GM12878 (cell line): ENCODE measurements around the gene NPC1. TPM values are rescaled to one million over a fixed set of nuclear protein-coding genes. Genes with fewer than 3 reads are reported as not detected.
"Not testable (repeated sequence)": the region's sequence is repeated elsewhere in the genome, so short reads cannot be mapped to it uniquely, and the experiment has no call there.

ENCODE experiments used
- ATAC-seq: fragments of 200-7000 bp; cut with Tn5 transposase; 3 replicates; pipeline ENCODE4 v1.9.1; 2020; ENCODE audit warnings: mild to moderate bottlenecking, moderate library complexity
- BruUV-seq: library from RNA; stranded (reverse); fragments of 400-500 nt; replicated peaks from 2 replicates; lab custom pipeline; 2021; lab: Mats Ljungman, UMichigan
- CTCF ChIA-PET: fragments of 300-600 bp; sonication (Branson Sonifier 250); formaldehyde crosslinking; extraction: SDS; loops from one replicate; lab custom pipeline; 2021; ENCODE audit warnings: inconsistent platforms; lab: Yijun Ruan, JAX
- POLR2A ChIA-PET: fragments of 350-600 bp; formaldehyde crosslinking; extraction: SDS; loops from one replicate; lab custom pipeline; 2021; ENCODE audit warnings: inconsistent platforms; lab: Charles Lee
- RAD21 ChIA-PET: fragments of 300-600 bp; sonication (Branson Sonifier 250); formaldehyde crosslinking; loops from one replicate; lab custom pipeline; 2023; ENCODE audit warnings: antibody characterized with exemption; ENCODE audit not compliant: unreplicated experiment; lab: Charles Lee
- SMC1A ChIA-PET: fragments of 300-600 bp; sonication (Branson Sonifier 250); formaldehyde crosslinking; loops from one replicate; lab custom pipeline; 2023; ENCODE audit not compliant: unreplicated experiment, uncharacterized antibody; lab: Charles Lee
- DNase-seq: peaks from one replicate; pipeline ENCODE4 v3.0.0-alpha.2; 2011; ENCODE audit warnings: low read depth, low spot score
- FAIRE-seq: peaks from 3 replicates; lab custom pipeline; 2011; peaks lifted over from hg19 to GRCh38; lab: Jason Lieb, UNC
- H2AFZ ChIP-seq: 2 replicates; pipeline ENCODE4 v1.6.0; 2011; ENCODE audit warnings: low read depth, low read length, control low read depth; ENCODE audit not compliant: control insufficient read depth
- H3K27ac ChIP-seq: 2 replicates; pipeline ENCODE4 v1.5.1; 2011; ENCODE audit warnings: control low read depth; ENCODE audit not compliant: control insufficient read depth, insufficient read depth
- H3K27me3 ChIP-seq, 2 experiments: replicated peaks in 1 of 2; 2 replicates each; pipeline versions ENCODE4 v1.6.0 to v1.6.1; 2011; ENCODE audit warnings: low read length in 1 of 2; ENCODE audit not compliant: control insufficient read depth in 2 of 2, insufficient read depth in 2 of 2
- H3K36me3 ChIP-seq, 2 experiments: 2 replicates each; pipeline ENCODE4 v1.5.1; 2011; ENCODE audit warnings: low read length in 1 of 2; ENCODE audit not compliant: control insufficient read depth in 2 of 2, insufficient read depth in 2 of 2
- H3K4me1 ChIP-seq: 2 replicates; pipeline ENCODE4 v1.6.1; 2011; ENCODE audit warnings: mild to moderate bottlenecking, low read length, moderate library complexity, mixed read lengths; ENCODE audit not compliant: control insufficient read depth, insufficient read depth
- H3K4me2 ChIP-seq: 2 replicates; pipeline ENCODE4 v1.6.0; 2011; ENCODE audit warnings: control low read depth; ENCODE audit not compliant: control insufficient read depth, insufficient read depth
- H3K4me3 ChIP-seq: fragments of 200-600 bp; sonication (generic); 2 replicates; pipeline ENCODE4 v1.5.1; 2016
- H3K79me2 ChIP-seq: 2 replicates; pipeline ENCODE4 v1.6.0; 2011; ENCODE audit warnings: low read length; ENCODE audit not compliant: control insufficient read depth, insufficient read depth
- H3K9ac ChIP-seq: 2 replicates; pipeline ENCODE4 v1.8.0; 2011; ENCODE audit warnings: low read length, control low read depth, mixed read lengths; ENCODE audit not compliant: control insufficient read depth, insufficient read depth
- H3K9me3 ChIP-seq: replicated peaks from 3 replicates; pipeline ENCODE4 v1.5.1; 2011; ENCODE audit warnings: mild to moderate bottlenecking, low read length; ENCODE audit not compliant: control insufficient read depth, insufficient read depth
- H4K20me1 ChIP-seq: 2 replicates; pipeline ENCODE4 v1.6.0; 2011; ENCODE audit not compliant: control insufficient read depth, insufficient read depth
- ZNF384 ChIP-seq: IDR thresholded peaks from 2 replicates; pipeline ENCODE4 v1.6.1; 2012; ENCODE audit warnings: low read depth, mild to moderate bottlenecking, low read length, improper control_type of control experiment, borderline replicate concordance
- WGBS: methylation state at CpG from one replicate; pipeline ENCODE4 v1.1.6; 2016; ENCODE audit warnings: low lambda C conversion rate; ENCODE audit not compliant: insufficient replicate concordance, insufficient coverage; ENCODE audit errors: missing lambda C conversion rate; 5-methylcytosine and 5-hydroxymethylcytosine counted together
- in situ Hi-C: fragments of 300-500 bp; cut with MboI; formaldehyde crosslinking; loops from 9 replicates; pipeline ENCODE4 v1.14.3; 2018; ENCODE audit warnings: mixed read lengths
- intact Hi-C: fragments of 100-400 bp; cut with micrococcal nuclease; formaldehyde crosslinking; loops from one replicate; pipeline ENCODE4 v1.14.2; 2022; ENCODE audit not compliant: unreplicated experiment
- polyA plus RNA-seq, 11 experiments: library from polyadenylated mRNA; depleted of rRNA in 4 of 11; unstranded in 6 of 11; stranded (reverse) in 5 of 11; fragments of >200 nt; fragmentation: Nextera tagmentation in 4 of 11; fragmentation: Illumina TruSeq in 1 of 11; extraction: Ambion mirVana in 4 of 11; extraction: Trizol in 1 of 11; gene quantifications; 1 replicate in 1 of 11; 2 replicates in 10 of 11; pipeline versions ENCODE4 v1.2.1 to v1.2.3, GENCODE V29; 2011 to 2016; ENCODE audit warnings: inconsistent platforms in 2 of 11, missing spikeins in 2 of 11, low read depth in 1 of 11
- total RNA-seq, 4 experiments: library from RNA; depleted of rRNA in 3 of 4; stranded (reverse); fragments of >200 nt in 3 of 4; fragmentation: Illumina TruSeq in 1 of 4; extraction: Trizol in 1 of 4; gene quantifications; 2 replicates each; pipeline versions ENCODE4 v1.2.1 to v1.2.3, GENCODE V29; 2013 to 2021
- TF ChIP-seq, protein P1 (sequence below): fragments of 450-650 bp; IDR thresholded peaks from 2 replicates; pipeline ENCODE4 v1.6.1; 2017; ENCODE audit warnings: low read depth, mild to moderate bottlenecking, moderate library complexity
- TF ChIP-seq, protein P2 (sequence below): fragments of 450-650 bp; IDR thresholded peaks from 2 replicates; pipeline ENCODE4 v1.6.1; 2017; ENCODE audit warnings: mild to moderate bottlenecking, moderate library complexity
- TF ChIP-seq, protein P3 (sequence below): fragments of 450-650 bp; IDR thresholded peaks from 2 replicates; pipeline ENCODE4 v1.6.1; 2016; ENCODE audit warnings: mild to moderate bottlenecking

NPC1 gene
- total and polyA plus RNA-seq, 10 of the 15 experiments (the other 5 are each of a cell fraction or from before 2014, with no cell fraction given): 10.1 to 45.2 (median 19.4) TPM

DNA sequence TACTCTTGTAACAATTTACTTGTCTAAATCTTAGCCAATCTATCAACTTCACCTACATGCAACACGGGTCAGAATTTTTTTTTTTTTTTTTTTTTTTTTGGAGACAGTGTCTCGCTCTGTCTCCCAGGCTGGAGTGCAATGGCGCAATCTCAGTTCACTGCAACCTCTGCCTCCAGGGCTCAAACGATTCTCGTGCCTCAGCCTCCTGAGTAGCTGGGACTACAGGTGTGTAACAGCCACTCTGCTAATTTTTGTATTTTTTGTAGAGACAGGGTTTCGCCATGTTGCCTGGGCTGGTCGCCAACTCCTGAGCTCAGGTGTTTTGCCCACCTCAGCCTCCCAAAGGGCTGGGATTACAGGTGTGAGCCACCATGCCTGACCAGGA lies 26.8 kb upstream of the NPC1 start:
- H3K79me2 ChIP-seq, H3K9ac ChIP-seq, intact Hi-C loops, H3K27ac ChIP-seq, H3K4me3 ChIP-seq, H4K20me1 ChIP-seq, DNase-seq, in situ Hi-C loops, H3K36me3 ChIP-seq, H3K4me1 ChIP-seq, H3K27me3 ChIP-seq, FAIRE-seq, BruUV-seq, ATAC-seq, H3K9me3 ChIP-seq, H2AFZ ChIP-seq, H3K4me2 ChIP-seq: not testable (repeated sequence)
- RAD21 ChIA-PET: interaction anchor here (1.0 to 1.6 kb wide), 5 partner anchors 9 to 90 kb away, joined by 3 to 6 read pairs (median 4); no protein-coding TSS in a partner anchor
- POLR2A ChIA-PET: interaction anchor here (0.6 to 1.2 kb wide), 8 partner anchors 10 to 295 kb away, joined by 3 to 7 read pairs (median 3); no protein-coding TSS in a partner anchor
- CTCF ChIA-PET: interaction anchor here (0.6 to 3.4 kb wide), 12 partner anchors 9 to 648 kb away, joined by 3 to 29 read pairs (median 4); no protein-coding TSS in a partner anchor
- TF ChIP-seq ZNF384: 0 out of 2 replicates have a peak, but pooled peaks have one; percentile 28
- TF ChIP-seq, protein P1, sequence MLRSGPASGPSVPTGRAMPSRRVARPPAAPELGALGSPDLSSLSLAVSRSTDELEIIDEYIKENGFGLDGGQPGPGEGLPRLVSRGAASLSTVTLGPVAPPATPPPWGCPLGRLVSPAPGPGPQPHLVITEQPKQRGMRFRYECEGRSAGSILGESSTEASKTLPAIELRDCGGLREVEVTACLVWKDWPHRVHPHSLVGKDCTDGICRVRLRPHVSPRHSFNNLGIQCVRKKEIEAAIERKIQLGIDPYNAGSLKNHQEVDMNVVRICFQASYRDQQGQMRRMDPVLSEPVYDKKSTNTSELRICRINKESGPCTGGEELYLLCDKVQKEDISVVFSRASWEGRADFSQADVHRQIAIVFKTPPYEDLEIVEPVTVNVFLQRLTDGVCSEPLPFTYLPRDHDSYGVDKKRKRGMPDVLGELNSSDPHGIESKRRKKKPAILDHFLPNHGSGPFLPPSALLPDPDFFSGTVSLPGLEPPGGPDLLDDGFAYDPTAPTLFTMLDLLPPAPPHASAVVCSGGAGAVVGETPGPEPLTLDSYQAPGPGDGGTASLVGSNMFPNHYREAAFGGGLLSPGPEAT: 0 out of 2 replicates have a peak, but pooled peaks have one; percentile 8
- TF ChIP-seq, protein P2, sequence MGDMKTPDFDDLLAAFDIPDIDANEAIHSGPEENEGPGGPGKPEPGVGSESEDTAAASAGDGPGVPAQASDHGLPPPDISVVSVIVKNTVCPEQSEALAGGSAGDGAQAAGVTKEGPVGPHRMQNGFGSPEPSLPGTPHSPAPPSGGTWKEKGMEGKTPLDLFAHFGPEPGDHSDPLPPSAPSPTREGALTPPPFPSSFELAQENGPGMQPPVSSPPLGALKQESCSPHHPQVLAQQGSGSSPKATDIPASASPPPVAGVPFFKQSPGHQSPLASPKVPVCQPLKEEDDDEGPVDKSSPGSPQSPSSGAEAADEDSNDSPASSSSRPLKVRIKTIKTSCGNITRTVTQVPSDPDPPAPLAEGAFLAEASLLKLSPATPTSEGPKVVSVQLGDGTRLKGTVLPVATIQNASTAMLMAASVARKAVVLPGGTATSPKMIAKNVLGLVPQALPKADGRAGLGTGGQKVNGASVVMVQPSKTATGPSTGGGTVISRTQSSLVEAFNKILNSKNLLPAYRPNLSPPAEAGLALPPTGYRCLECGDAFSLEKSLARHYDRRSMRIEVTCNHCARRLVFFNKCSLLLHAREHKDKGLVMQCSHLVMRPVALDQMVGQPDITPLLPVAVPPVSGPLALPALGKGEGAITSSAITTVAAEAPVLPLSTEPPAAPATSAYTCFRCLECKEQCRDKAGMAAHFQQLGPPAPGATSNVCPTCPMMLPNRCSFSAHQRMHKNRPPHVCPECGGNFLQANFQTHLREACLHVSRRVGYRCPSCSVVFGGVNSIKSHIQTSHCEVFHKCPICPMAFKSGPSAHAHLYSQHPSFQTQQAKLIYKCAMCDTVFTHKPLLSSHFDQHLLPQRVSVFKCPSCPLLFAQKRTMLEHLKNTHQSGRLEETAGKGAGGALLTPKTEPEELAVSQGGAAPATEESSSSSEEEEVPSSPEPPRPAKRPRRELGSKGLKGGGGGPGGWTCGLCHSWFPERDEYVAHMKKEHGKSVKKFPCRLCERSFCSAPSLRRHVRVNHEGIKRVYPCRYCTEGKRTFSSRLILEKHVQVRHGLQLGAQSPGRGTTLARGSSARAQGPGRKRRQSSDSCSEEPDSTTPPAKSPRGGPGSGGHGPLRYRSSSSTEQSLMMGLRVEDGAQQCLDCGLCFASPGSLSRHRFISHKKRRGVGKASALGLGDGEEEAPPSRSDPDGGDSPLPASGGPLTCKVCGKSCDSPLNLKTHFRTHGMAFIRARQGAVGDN: 0 out of 2 replicates have a peak, but pooled peaks have one; percentile 2
- TF ChIP-seq, protein P3, sequence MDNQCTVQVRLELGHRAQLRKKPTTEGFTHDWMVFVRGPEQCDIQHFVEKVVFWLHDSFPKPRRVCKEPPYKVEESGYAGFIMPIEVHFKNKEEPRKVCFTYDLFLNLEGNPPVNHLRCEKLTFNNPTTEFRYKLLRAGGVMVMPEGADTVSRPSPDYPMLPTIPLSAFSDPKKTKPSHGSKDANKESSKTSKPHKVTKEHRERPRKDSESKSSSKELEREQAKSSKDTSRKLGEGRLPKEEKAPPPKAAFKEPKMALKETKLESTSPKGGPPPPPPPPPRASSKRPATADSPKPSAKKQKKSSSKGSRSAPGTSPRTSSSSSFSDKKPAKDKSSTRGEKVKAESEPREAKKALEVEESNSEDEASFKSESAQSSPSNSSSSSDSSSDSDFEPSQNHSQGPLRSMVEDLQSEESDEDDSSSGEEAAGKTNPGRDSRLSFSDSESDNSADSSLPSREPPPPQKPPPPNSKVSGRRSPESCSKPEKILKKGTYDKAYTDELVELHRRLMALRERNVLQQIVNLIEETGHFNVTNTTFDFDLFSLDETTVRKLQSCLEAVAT: 0 out of 2 replicates have a peak, but pooled peaks have one; percentile 5
- SMC1A ChIA-PET: interaction anchor here (0.6 to 4.2 kb wide), 12 partner anchors 10 to 586 kb away, joined by 3 to 38 read pairs (median 4); no protein-coding TSS in a partner anchor
- WGBS: 74% methylated on average over 6 of the region's 7 CpGs
